ENCODE data around the gene KIF1C.

Gene KIF1C

GRCh38 chr17:5077781-5078105, 80.0 kb downstream of the KIF1C start:
- in situ Hi-C loops (cut with MboI; ENCODE audit: low pct_unique_long_range_greater_than_20kb, low sequenced_read_pairs, unreplicated experiment), result no loop called here
- DNase-seq (ENCODE audit: low spot score), result no peak
- TF ChIP-seq CTCF (IDR thresholded peaks at IDR 0.05; ENCODE audit: extremely low read depth, insufficient read depth, missing control alignments), result no peak
